ENCODE results near the gene SLC25A51.

SLC25A51 gene, protein sequence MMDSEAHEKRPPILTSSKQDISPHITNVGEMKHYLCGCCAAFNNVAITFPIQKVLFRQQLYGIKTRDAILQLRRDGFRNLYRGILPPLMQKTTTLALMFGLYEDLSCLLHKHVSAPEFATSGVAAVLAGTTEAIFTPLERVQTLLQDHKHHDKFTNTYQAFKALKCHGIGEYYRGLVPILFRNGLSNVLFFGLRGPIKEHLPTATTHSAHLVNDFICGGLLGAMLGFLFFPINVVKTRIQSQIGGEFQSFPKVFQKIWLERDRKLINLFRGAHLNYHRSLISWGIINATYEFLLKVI

DNA sequence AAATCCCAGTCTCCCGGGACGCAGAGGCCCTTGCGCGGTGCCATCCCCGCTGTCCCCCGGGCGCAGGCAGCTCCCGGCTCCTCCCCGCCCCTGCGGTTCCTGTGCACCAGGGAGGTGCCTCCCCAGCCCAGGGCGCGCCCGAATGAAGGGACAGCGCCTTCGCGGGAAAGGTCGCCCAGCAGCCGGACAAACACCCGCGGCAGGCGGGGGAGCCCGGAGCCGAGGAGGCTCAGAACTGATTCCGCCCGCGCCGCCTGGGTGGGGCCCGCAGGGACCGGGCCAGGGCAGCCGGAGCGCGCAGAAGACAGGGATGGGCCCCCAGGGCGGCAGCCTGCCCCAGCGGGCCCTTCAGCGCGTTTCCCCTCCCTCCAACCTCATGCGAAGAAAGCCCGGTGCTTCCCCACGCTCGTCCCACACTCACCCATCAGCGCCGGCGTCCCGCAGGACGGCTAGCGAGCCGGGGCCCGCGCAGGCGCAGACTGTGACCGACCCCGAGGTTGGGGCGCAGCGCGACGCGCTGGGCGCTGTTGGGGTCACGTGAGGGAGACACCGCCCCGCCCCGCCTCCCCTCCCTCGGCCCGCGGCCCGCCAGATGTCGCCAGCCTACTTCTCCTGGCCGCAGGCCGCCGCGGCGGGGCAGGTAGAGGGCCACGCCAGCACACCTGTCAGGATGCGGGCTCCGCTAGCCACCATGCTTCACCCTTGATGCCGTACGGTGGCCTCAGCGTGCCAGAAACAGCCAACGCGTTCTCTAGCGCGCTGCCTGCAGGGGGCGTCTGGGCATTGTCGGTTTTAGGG is at the start of gene SLC25A51:
TSS of gene SLC25A51 (minus strand) at position 481 of the 798 bp plus-strand sequence. CDS start 15,577 bp downstream, outside the sequence.
- DNase-seq, result peak; percentile 97

DNA sequence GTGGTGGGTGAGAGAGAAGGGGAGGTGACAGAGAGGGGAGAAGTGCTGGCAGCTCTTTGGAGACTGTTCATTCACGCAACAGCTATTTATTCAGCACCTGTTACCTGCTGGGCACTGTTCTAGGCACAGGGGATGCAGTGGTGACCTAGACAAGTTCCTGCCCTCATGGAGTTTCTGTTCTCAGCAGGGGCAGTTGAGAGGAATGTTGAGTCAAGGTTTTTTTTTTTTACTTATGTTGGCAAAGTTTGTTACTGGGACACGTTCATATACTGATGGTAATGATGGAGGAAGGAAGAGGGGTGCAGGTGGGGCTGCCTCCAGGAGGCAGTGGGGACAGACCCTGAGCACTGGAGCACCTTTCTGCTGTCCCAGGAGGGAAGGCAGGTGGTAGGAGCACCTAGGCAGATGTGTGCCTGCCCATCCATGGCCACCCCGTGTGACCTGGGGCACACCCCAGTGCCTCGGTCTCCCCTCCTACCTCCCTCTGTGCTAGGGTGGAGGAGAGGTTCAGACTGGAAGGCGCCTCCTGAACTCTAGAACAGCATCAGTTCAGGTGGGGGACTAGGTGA is 49.4 kb upstream of the SLC25A51 start:
- no peak for DNase-seq

DNA sequence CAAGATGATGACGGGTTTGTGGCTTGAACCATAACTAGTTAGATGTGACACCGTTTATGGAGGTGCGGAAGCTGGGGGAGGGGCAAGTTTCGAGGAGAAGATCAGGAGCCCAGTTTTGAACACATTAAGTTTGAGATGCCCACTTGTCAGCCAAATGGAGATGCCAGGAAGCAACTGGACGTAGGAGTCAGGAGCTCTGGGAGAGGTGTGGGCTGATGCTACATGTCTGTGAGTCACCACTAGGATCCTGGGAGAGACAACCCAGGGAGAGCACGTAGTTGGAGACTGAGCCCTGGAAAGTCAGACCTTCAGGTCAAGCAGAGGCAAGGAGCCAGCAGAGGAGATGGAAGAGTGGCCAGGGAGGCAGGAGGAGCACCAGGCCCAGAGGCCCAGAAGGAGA is 48.8 kb upstream of the SLC25A51 start:
- DNase-seq, result no peak

DNA sequence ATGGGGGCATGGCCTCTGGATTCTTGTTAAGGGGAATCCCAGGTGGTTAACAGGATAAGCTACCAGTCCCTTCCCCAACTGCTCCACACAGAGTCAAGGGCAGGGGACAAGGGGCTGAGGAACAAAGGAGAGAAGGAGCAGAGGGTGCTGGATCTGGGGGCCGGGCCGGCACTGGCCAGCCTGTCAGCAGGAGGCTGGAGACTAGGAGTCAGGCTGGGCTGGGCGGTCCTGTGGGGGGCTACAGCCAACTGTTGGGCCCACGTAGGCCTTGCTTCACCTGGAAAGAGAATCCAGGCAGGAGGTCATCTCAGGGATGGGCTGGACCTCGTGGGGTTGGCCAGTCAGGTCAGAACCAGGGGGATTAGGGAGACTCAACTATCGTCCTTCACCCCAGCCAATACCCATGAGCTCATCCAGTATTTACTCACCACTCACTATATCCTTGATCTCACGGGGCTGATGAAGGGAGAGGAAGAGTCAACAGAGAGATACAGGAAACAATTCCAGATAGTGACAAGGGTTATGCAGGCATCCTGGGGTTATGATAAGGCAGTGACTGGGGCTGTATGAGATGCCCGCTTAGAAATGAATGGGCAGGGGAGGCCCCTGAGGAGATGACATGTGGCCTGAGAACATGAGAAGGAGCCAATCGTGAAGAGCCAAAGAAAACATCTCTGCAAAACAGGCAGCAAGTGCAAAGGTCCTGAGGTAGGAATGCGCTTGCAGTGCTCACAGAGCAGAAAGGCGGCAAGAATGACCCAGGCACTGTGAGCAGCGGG is 47.9 kb upstream of the SLC25A51 start:
- DNase-seq, result no peak

DNA sequence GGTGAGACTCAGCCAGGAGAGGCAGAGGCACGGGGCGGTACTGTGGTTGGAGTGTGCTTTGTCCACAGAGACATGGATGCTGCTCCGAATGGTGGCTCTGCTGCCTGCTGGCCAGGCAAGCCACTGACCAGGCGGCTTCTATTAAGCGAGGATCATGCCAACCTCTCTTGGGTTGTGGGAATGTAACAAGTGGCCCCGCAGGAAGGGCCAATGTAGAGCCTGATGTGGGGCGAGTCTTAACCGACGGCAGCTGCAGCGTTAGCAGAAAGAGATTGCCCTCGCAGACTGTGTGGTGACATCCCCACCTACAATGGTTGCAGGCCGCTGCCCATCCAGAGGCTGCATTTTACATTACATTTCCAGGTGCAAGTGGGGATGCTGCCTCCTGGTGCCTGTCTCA is 46.6 kb upstream of the SLC25A51 start:
- DNase-seq, result no peak

DNA sequence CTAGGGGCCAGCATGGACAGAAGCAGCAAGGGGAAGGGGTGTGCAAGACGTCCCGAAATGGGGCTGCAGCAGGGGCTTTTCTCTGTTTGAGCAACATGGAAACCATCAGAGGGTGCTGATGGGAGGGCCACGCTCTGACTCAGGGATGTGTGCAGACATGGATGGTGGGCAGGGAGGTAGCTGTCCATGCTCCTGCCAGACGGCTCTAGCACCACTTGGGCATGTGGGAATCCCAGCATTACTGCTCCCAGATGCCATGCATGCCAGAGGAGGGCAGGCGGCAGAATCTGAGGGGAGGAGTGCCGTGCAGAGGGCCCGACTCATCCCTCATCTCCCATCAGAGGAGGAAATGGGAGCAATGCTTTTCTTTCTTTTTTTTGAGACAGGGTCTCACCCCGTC is 45.6 kb upstream of the SLC25A51 start:
- DNase-seq, result no peak

DNA sequence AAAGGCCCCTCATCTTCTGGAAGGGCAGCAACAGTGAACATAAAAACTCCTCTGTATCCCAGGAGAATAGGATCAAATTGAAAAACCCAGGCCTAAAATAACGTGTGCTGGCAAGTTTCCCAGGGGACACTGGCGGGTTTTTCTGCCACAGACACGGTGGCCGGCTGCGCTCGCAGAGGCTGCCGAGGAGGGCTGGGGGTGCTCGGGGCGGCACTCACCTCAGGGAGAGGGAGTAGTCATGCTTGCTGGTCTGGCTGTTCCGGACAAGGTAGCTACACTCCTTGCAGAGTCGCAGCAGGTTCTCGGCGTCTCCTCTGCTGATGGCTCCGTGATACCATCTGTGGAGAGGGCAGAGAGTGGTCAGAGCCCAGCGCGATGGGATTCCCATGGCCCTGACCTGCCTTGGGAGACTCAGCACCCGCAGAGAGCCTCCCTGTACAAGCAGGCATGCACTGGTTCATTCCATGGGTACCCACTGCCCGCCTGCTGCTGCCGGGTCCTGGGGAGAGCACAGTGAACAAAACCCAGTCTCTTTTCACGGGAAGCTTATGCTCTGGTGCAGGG is 44.6 kb upstream of the SLC25A51 start:
- DNase-seq, result no peak

DNA sequence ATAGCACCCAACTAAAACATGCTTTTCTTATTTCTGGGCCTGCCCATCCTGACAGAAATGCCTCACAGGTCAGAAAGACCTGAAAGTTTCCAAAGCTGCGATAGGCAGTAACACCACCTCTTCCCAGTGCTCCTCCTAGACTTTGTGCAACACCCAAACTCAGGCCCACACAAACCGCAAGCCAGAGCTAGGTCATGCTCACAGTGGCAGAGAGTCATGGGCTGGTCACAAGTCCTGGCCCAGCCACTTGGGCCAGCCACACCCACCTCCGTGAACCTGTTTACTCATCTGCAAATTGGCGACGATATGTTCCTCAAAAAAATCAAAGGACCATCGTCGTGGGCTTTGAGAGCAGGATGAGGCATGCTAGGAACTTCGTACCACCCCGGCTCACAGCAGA is 44.0 kb upstream of the SLC25A51 start:
- DNase-seq, result no peak

DNA sequence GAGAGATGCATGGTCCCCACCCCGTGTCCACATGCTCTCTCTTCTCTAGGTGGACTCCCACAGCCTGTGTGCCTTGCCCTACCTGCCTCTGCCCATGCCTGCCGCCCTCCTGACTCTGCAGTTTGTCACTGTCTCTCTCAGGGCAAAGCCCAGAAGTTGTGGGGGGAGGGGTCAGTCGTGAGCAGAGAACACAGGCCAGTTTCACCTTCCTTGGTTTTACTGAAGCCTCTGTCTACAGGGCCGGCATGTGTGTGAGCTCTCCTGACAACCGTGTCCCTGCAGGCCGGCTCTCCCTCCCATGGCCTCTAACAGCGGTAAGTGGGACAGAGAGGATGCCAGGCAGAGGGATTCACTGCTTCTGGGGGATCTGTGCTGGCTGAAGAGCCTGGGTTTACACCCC is 43.5 kb upstream of the SLC25A51 start:
- DNase-seq, result no peak

DNA sequence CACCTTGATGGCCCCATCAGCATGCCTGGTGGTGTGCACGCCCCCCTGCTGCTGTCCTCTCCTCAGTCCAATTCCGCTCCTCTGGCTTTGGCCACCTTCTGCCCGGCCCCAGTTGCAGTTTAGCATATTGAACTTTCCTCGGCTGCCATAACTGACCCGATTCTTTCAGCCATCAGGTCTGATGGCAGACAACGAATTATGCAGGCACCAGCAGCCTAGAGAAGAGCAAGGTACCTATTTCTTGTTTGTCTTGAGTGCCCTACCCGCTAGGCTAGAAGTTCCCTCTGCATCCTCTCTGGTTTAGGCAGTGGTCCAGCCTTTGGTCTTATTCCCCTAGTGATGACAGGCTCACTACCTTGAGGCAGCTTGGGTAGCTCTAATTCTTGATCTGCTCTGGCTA is 43.0 kb upstream of the SLC25A51 start:
- DNase-seq, result no peak

DNA sequence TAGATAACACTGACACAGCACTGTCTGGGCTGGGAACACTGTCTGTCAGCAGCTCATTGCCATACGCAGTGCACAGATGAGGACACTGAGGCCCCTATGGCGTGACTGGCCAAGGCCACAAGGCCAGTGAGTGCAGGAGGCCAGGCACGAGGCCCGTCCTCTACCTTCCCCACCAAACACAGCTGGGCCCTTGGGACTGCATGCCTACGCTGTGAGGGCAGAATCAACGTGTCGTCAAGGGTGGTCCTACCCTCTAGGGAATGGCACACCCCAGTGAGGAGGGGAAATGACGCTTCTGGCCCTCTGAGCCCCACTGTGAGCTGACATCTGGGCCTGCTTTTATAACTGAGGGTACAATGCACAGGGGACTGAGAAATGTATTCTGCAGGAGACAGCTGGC is 42.1 kb upstream of the SLC25A51 start:
- no peak for DNase-seq

DNA sequence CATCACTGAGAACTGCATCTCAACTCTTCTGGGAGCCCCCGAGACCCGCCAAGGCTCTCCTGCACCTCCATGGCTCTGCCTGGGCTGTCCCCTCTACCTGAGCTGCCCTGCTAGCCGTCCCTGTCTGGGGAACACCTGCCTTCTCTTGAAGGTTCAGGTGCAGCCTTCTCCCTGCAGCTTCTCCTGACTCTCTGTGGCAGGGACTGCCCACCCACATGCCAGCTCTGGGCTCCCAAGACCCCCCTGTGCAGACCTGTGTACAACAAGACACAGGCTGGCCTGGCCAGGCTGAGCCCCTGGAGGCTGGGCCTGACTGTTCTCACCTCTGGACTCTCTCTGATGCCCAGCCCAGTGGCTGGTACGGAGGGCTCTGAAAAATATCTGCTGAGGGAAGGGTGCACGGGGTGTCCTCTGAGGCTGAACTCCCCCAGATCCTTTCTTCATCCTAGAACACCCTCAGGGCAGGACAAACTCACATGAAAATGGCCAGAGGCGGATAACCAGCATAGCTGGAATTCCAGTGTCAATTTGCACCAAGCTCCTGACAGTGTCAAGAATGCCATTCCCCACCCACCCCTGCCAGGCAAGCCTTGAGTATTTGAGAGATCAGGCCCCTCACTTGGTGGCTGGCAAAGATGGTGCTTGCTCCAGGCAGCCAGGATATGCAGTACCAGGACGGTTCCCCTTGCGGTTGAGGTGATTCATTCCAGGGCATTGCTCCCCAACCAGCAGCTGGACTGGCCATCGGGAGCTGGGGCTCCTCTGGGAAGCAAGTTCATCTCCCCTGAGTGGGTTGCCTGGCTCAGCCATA is 40.9 kb upstream of the SLC25A51 start:
- DNase-seq, result no peak

DNA sequence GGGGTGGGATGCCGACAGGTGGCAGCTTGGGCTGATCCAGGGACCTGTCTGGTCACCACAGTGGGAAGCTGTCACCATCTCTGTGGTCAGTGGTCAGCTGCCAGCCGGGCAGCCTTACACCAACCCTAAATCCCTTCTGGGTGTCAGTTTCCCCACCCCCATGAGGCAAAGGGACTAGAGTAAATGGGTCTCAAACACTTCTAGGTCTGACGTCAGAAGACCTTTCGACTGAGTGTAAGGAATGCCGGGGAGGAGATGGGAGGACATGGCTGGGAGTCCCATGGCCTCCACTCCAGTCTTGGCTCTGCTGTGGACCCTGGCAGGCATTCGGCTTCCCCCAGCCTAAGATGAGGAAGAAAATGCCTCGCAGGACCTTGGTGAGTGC is 40.3 kb upstream of the SLC25A51 start:
- no peak for DNase-seq

DNA sequence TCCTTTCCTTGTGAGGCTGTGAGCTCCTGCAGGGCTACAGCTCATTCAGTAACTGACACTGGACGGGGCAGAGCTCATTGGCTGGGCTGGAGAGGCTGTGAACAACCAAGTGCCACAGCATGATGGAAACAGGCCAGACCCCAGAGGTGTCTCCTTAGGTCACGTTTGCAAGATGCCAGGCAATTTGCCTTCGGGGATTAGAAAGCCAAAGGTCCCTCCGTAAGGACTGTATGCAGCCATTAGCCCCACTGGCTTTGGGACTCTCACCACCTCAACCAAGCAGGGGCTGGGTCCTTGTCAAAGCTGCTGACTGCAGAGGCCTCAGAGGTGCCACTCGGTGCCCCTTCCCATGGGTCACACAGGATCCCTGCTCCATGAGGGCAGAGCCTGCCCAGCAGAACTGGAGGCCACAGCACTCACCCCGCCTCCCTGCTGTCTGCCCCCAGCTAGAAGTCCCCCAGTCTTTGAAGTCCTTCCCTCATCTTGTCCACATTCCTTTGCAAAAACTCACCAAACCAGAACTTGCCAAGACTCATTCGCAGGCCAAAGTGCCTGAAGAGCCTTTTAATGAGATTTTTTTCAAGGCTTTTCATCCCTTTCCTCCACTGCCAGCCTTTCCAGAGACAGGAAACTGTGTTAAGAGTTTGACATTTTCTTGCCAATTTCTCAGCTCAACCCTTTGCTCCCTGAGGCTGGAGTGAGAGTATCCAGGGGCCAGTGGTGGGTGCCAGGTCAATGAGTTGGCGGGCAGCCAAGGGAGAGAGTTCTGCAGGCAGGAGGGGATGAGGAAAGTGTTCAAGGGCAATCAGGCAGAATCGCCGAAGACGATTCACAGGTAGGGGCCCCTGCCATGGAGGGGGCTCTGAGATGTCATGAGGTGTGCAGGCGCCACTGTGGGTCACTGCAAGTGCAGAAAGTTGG is 39.7 kb upstream of the SLC25A51 start:
- DNase-seq, result no peak

DNA sequence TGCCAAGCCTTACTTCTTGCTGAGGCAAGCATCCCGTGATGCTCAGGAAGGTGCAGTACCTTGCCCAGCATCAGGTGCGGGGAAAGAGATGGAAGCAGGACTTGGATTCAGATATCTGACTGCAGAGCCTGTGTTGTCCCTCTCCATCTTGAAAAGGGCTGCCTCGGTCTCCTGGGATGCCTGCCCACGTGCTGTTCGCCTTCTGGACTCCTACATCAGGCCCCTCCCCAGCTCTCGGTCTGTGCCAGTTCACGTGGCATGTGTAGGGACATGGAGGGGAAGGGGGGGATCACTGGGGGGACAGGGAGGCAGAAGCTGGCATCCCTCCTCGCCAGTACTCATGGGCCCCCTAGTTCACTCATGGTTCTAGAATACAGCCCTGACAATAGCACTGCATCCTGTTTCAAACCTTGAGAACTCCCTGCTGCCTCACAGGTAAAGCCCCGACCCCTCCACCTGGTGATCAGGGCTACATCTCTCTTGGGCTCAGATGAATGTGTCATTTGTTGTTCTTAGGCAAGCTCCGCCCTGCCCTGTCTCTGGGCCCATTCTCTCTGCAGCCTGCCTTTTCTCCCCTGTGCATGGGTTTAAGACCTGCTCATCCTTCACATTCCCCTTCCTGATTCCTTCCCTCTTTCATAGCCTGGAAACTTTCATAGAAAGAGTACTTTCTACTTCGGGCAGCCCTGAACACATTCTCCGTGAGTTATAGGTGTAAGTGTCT is 38.9 kb upstream of the SLC25A51 start:
- DNase-seq, result no peak

DNA sequence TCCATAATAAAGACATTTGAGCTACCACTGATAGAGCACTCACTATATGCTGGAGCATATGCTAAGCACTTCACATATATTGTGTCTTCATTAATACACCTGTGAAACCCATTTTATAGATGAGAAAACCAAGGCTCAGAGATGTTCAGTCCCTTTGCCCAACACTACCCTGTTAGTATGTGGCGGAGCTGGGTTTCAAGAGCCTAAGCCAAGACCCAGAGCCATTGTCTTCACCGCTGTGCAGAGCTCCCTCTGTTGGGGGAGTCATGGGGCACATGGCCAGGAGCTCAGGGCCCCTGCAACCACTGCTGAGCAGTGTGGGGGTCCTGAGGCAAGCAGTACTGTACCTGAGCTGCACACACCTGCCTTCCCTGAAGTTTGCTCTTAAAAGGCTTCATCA is 37.3 kb upstream of the SLC25A51 start:
- no peak for DNase-seq

DNA sequence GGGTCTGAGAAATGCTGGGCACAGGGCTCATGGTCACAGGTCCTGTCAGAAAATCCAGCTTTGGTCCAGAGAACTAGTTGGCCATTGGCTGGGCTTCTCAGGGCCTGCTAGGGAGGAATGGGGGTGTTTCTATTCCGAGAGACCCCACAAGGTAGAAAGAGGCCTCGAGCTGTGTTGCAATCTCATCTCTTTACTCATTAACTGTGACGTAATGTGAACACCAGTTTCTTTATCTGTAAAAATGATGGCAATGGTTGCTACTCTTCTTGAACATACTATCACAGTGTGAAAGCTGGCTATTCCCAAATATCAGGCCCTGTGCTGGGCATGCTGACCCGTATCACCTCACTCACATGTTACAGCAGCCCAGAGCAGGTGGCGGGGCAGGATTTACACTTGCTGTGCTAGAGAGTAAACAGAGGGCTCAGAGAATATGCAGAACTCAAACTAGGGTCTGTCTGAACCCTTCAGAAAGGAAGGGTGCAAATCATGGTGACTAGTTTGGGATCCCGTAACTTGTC is 35.7 kb upstream of the SLC25A51 start:
- DNase-seq, result no peak

DNA sequence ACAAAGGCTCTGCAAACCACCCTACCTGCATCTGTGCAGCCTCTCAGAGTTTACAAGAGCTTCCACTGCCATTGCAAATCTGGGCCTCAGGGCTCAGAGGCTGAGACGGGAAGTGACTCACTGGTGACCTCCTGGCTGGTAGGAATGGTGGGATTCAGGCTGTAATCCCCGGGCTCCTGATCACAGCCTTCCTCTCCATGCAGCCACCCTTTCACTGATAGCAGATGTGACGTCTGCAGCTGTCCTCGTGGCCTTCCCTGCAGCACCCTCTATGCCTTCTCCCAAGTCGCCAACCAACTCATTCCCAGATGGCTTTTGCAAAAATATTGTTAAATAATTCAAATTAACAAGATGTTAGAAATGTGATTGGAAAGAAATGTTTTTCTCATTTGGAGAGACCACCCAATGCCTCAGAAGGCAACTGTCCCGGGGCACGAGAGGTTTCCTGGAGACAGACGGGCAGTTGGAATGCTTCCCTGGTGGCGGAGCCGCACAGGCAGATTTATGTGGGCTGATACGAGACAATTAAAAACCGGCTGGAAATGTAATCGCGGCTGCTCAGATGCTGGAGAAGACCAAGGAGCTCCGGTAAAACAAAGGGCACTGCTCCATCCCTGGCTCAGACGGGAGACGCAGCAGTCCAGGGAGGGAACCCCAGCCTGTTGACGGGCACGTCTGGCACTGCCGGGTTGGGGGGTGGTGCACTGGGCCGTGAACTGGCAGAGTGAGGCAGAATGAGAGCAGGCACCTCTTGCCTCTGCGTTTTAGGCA is 34.4 kb upstream of the SLC25A51 start:
- no peak for DNase-seq

DNA sequence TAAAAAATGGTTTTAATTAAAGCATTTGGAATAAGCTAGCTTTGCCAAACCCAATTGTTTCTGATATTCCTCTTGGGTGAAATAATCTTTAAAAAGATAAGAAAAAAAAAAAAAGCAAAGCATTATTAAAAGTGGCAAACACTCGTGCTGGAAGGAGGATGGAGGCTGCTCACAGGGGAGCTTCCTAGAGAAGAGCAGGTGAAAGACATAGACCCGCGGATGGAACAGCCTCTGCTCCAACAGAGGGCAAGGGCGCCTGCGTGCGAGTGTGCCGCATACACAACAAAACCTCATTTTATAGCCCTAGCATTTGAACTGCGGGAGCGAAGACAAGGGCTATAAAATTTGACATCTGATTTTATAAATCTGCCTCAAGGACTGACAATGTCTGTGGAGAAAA is 33.4 kb upstream of the SLC25A51 start:
- no peak for DNase-seq
